ENCODE measurements around the gene SH3GL3.

The SH3GL3 gene

DNA sequence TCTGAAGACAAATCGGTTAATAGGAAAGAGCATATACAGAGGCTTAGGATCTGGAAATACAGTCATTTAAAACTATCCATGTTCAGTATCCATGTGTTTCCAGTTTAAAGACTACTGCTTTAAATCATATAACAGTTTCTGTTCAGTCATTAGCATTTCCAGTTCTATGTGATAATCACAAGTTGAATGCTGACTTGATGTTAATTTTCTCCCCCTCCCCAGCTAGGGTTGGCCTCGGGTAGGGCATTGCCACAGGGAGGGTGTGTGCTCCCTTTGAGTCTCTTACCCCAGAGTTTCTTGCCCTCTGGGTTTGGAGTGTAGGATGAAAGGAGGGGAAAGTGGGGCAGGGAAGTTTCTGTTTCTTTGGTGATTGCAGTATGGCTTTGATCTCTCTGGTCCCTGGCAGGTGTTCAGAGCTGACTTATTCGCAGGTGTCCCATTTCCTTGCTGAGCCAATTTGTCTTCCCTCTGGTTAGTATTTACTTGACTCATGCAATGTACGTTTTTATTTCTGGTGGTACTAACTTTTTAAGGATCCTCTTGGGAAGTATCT is 86.3 kb downstream of the SH3GL3 start:
- TF ChIP-seq TCF12 (IDR thresholded peaks at IDR 0.05; ENCODE audit: low read depth) (no peak), TEAD4 (IDR thresholded peaks at IDR 0.05) (no peak), CREB1 (IDR thresholded peaks at IDR 0.05; ENCODE audit: low read depth) (no peak), TAF1 (IDR thresholded peaks at IDR 0.05; ENCODE audit: low read depth) (no peak), YY1 (IDR thresholded peaks at IDR 0.05; ENCODE audit: low read depth) (no peak), EP300 (IDR thresholded peaks at IDR 0.05; ENCODE audit: borderline replicate concordance) (no peak), FOXM1 (IDR thresholded peaks at IDR 0.05; ENCODE audit: borderline replicate concordance, low read depth) (no peak), RAD21 (IDR thresholded peaks at IDR 0.05; ENCODE audit: low read depth) (no peak)
- TF ChIP-seq, protein P1, sequence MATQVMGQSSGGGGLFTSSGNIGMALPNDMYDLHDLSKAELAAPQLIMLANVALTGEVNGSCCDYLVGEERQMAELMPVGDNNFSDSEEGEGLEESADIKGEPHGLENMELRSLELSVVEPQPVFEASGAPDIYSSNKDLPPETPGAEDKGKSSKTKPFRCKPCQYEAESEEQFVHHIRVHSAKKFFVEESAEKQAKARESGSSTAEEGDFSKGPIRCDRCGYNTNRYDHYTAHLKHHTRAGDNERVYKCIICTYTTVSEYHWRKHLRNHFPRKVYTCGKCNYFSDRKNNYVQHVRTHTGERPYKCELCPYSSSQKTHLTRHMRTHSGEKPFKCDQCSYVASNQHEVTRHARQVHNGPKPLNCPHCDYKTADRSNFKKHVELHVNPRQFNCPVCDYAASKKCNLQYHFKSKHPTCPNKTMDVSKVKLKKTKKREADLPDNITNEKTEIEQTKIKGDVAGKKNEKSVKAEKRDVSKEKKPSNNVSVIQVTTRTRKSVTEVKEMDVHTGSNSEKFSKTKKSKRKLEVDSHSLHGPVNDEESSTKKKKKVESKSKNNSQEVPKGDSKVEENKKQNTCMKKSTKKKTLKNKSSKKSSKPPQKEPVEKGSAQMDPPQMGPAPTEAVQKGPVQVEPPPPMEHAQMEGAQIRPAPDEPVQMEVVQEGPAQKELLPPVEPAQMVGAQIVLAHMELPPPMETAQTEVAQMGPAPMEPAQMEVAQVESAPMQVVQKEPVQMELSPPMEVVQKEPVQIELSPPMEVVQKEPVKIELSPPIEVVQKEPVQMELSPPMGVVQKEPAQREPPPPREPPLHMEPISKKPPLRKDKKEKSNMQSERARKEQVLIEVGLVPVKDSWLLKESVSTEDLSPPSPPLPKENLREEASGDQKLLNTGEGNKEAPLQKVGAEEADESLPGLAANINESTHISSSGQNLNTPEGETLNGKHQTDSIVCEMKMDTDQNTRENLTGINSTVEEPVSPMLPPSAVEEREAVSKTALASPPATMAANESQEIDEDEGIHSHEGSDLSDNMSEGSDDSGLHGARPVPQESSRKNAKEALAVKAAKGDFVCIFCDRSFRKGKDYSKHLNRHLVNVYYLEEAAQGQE (IDR thresholded peaks at IDR 0.05; ENCODE audit: low read depth) = no peak

DNA sequence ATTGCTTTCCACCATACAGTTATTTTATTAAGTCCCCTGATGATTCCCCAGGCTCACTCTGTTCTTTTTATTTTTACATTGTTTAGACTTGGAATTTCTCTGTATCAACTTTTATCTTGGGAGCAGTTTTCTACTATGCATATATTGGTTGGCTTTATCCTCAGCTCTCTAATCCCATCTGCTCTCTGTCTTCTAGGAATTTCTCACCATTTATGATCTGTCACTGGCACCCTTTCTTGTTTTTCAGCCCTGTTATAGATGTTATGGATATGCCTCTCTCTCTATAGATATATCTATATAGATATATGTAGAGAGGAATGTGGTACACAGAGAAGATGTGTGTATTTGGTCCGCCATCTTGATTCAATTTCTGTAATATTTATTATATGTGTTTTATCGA is 90.5 kb downstream of the SH3GL3 start:
- TF ChIP-seq TCF12 (IDR thresholded peaks at IDR 0.05; ENCODE audit: low read depth) = no peak
- no peak for TF ChIP-seq TAF1 (IDR thresholded peaks at IDR 0.05; ENCODE audit: low read depth)
- TF ChIP-seq CEBPB (IDR thresholded peaks at IDR 0.05) = no peak
- no peak for TF ChIP-seq EGR1 (IDR thresholded peaks at IDR 0.05)
- no peak for TF ChIP-seq TEAD4 (IDR thresholded peaks at IDR 0.05)
- no peak for TF ChIP-seq CREB1 (IDR thresholded peaks at IDR 0.05; ENCODE audit: low read depth)
- no peak for TF ChIP-seq ZBTB7A (IDR thresholded peaks at IDR 0.05; ENCODE audit: low read depth)
- TF ChIP-seq, protein P1 (IDR thresholded peaks at IDR 0.05; ENCODE audit: low read depth) = no peak
- no peak for TF ChIP-seq FOXM1 (IDR thresholded peaks at IDR 0.05; ENCODE audit: borderline replicate concordance, low read depth)
- TF ChIP-seq, protein P2, sequence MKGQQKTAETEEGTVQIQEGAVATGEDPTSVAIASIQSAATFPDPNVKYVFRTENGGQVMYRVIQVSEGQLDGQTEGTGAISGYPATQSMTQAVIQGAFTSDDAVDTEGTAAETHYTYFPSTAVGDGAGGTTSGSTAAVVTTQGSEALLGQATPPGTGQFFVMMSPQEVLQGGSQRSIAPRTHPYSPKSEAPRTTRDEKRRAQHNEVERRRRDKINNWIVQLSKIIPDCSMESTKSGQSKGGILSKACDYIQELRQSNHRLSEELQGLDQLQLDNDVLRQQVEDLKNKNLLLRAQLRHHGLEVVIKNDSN (IDR thresholded peaks at IDR 0.05) = no peak
- no peak for TF ChIP-seq RAD21 (IDR thresholded peaks at IDR 0.05; ENCODE audit: low read depth)
- TF ChIP-seq, protein P3, sequence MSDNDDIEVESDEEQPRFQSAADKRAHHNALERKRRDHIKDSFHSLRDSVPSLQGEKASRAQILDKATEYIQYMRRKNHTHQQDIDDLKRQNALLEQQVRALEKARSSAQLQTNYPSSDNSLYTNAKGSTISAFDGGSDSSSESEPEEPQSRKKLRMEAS (IDR thresholded peaks at IDR 0.05) = no peak
- no peak for TF ChIP-seq EP300 (IDR thresholded peaks at IDR 0.05; ENCODE audit: borderline replicate concordance)
- no peak for TF ChIP-seq YY1 (IDR thresholded peaks at IDR 0.05; ENCODE audit: low read depth)
- no peak for TF ChIP-seq NFIC (IDR thresholded peaks at IDR 0.05)

GRCh38 chr15:83538682-83539081 is 91.5 kb downstream of the SH3GL3 start:
- TF ChIP-seq TAF1 (IDR thresholded peaks at IDR 0.05; ENCODE audit: low read depth) = no peak
- no peak for TF ChIP-seq ZBTB7A (IDR thresholded peaks at IDR 0.05; ENCODE audit: low read depth)
- TF ChIP-seq, protein P1 (IDR thresholded peaks at IDR 0.05; ENCODE audit: low read depth) = no peak
- TF ChIP-seq TCF12 (IDR thresholded peaks at IDR 0.05; ENCODE audit: low read depth) = no peak
- no peak for TF ChIP-seq TEAD4 (IDR thresholded peaks at IDR 0.05)
- TF ChIP-seq YY1 (IDR thresholded peaks at IDR 0.05; ENCODE audit: low read depth) = no peak
- no peak for TF ChIP-seq NFIC (IDR thresholded peaks at IDR 0.05)
- TF ChIP-seq FOXM1 (IDR thresholded peaks at IDR 0.05; ENCODE audit: borderline replicate concordance, low read depth) = no peak

GRCh38 chr15:83545804-83546511 is 98.8 kb downstream of the SH3GL3 start:
- TF ChIP-seq, protein P3 (IDR thresholded peaks at IDR 0.05) = no peak
- TF ChIP-seq TCF12 (IDR thresholded peaks at IDR 0.05; ENCODE audit: low read depth) (no peak), CREB1 (IDR thresholded peaks at IDR 0.05; ENCODE audit: low read depth) (no peak), FOXM1 (IDR thresholded peaks at IDR 0.05; ENCODE audit: borderline replicate concordance, low read depth) (no peak), EGR1 (IDR thresholded peaks at IDR 0.05) (no peak), EP300 (IDR thresholded peaks at IDR 0.05; ENCODE audit: borderline replicate concordance) (no peak), RAD21 (IDR thresholded peaks at IDR 0.05; ENCODE audit: low read depth) (no peak), TAF1 (IDR thresholded peaks at IDR 0.05; ENCODE audit: low read depth) (no peak), CEBPB (IDR thresholded peaks at IDR 0.05) (no peak), ZBTB7A (IDR thresholded peaks at IDR 0.05; ENCODE audit: low read depth) (no peak)

Data from Ishikawa (cell line).